ENCODE results near the gene ARHGEF7. TPM values are rescaled to one million over a fixed set of nuclear protein-coding genes. Genes with fewer than 3 reads are reported as not detected.

The ARHGEF7 gene
- total and polyA plus RNA-seq, 2 experiments from 2014 or later, result 30.1 to 46.8 TPM

- no peak for TF ChIP-seq CTCF (IDR thresholded peaks at IDR 0.05; ENCODE audit: poor library complexity)
- TF ChIP-seq EZH2 (IDR thresholded peaks at IDR 0.05; ENCODE audit: borderline replicate concordance), result no peak
- no peak for TF ChIP-seq EZH2phosphoT487 (IDR thresholded peaks at IDR 0.05; ENCODE audit: low read depth, severe bottlenecking, unreplicated experiment)
- WGBS (ENCODE audit: low lambda C conversion rate, missing lambda C conversion rate), result 94% methylated on average over 7 of the region's 7 CpGs
These were observed 117.1 kb downstream of the ARHGEF7 start for GRCh38 chr13:111232191-111232590.

GRCh38 chr13:111233080-111233479 is 118.0 kb downstream of the ARHGEF7 start:
- H2AFZ ChIP-seq, result no peak overlapping the region
- no peak overlapping the region for H3K4me3 ChIP-seq
- TF ChIP-seq EZH2 (IDR thresholded peaks at IDR 0.05; ENCODE audit: borderline replicate concordance) (no peak), EZH2phosphoT487 (IDR thresholded peaks at IDR 0.05; ENCODE audit: low read depth, severe bottlenecking, unreplicated experiment) (no peak), CTCF (IDR thresholded peaks at IDR 0.05; ENCODE audit: poor library complexity) (no peak)
- no peaks in the 10 kb centered on the region for H3K36me3 ChIP-seq (replicated peaks; ENCODE audit: insufficient read depth, low read depth)
- H4K20me1 ChIP-seq (ENCODE audit: insufficient read depth, poor library complexity, severe bottlenecking), result peaks cover 19% of the 10 kb centered on the region
- no peaks in the 10 kb centered on the region for H3K27me3 ChIP-seq
- DNase-seq (ENCODE audit: low spot score), result no peak
- H3K4me1 ChIP-seq (ENCODE audit: insufficient read depth), result no peaks in the 10 kb centered on the region
- peaks cover 23% of the 10 kb centered on the region for H3K79me2 ChIP-seq
- no peaks in the 10 kb centered on the region for H3K9me3 ChIP-seq (ENCODE audit: low read depth)
- no peak overlapping the region for H3K4me2 ChIP-seq
- H3K9me2 ChIP-seq (replicated peaks; ENCODE audit: insufficient read depth), result no peaks in the 10 kb centered on the region
- no peak overlapping the region for H3K27ac ChIP-seq
- 81% methylated on average over 1 of the region's 1 CpG for WGBS (ENCODE audit: low lambda C conversion rate, missing lambda C conversion rate)

More at GRCh38 chr13:111232191-111232590, 117.1 kb downstream of the ARHGEF7 start:
- Histone ChIP-seq H3K4me1 (ENCODE audit: insufficient read depth) (no peaks in the 10 kb centered on the region), H3K27me3 (no peaks in the 10 kb centered on the region), H3K9me3 (ENCODE audit: low read depth) (no peaks in the 10 kb centered on the region), H3K4me2 (no peak overlapping the region), H3K4me3 (no peak overlapping the region), H3K9me2 (replicated peaks; ENCODE audit: insufficient read depth) (no peaks in the 10 kb centered on the region), H3K79me2 (peaks cover 28% of the 10 kb centered on the region), H4K20me1 (ENCODE audit: insufficient read depth, poor library complexity, severe bottlenecking) (peaks cover 26% of the 10 kb centered on the region), H3K27ac (no peak overlapping the region), H3K36me3 (replicated peaks; ENCODE audit: insufficient read depth, low read depth) (no peaks in the 10 kb centered on the region), H2AFZ (no peak overlapping the region)
- DNase-seq (ENCODE audit: low spot score), result no peak

GRCh38 chr13:111239764-111240670 is 124.9 kb downstream of the ARHGEF7 start:
- H4K20me1 ChIP-seq (ENCODE audit: insufficient read depth, poor library complexity, severe bottlenecking), result peaks cover 3% of the 10 kb centered on the region
- peaks cover 4% of the 10 kb centered on the region for H3K79me2 ChIP-seq
- H3K36me3 ChIP-seq (replicated peaks; ENCODE audit: insufficient read depth, low read depth), result no peaks in the 10 kb centered on the region
- H2AFZ ChIP-seq, result no peak overlapping the region
- TF ChIP-seq CTCF (IDR thresholded peaks at IDR 0.05; ENCODE audit: poor library complexity) (no peak), EZH2phosphoT487 (IDR thresholded peaks at IDR 0.05; ENCODE audit: low read depth, severe bottlenecking, unreplicated experiment) (no peak), EZH2 (IDR thresholded peaks at IDR 0.05; ENCODE audit: borderline replicate concordance) (no peak)
- H3K9me2 ChIP-seq (replicated peaks; ENCODE audit: insufficient read depth), result no peaks in the 10 kb centered on the region
- H3K27me3 ChIP-seq, result no peaks in the 10 kb centered on the region
- no peak overlapping the region for H3K27ac ChIP-seq
- no peaks in the 10 kb centered on the region for H3K9me3 ChIP-seq (ENCODE audit: low read depth)
- H3K4me1 ChIP-seq (ENCODE audit: insufficient read depth), result no peaks in the 10 kb centered on the region
- no peak overlapping the region for H3K4me2 ChIP-seq
- WGBS (ENCODE audit: low lambda C conversion rate, missing lambda C conversion rate), result 88% methylated on average over 15 of the region's 15 CpGs
- no peak for DNase-seq (ENCODE audit: low spot score)
- no peak overlapping the region for H3K4me3 ChIP-seq
